ENCODE measurements around the gene NXPH4.

- no peak for TF ChIP-seq EZH2 (IDR thresholded peaks at IDR 0.05)
- TF ChIP-seq CTCF (IDR thresholded peaks at IDR 0.05) = no peak
Measured at GRCh38 chr12:57208631-57209282, 7.8 kb upstream of the NXPH4 start.

Measured in neural progenitor cell (in vitro differentiated cells).